MCF 10A (cell line): ENCODE results near the gene MGAT5B. TPM values are rescaled to one million over a fixed set of nuclear protein-coding genes. Genes with fewer than 3 reads are reported as not detected.
A peak's percentile ranks its signal among the peaks of the same experiment; 100 is the strongest.

Source experiments
- BruUV-seq: library from RNA; stranded (reverse); fragments of 400-500 nt; replicated peaks from 2 replicates; lab custom pipeline; 2021; lab: Mats Ljungman, UMichigan
- CTCF ChIA-PET: fragments of 300-600 bp; sonication (Branson Sonifier 250); formaldehyde crosslinking; extraction: SDS; loops from one replicate; lab custom pipeline; 2021; ENCODE audit warnings: antibody characterized with exemption, inconsistent platforms; lab: Yijun Ruan, JAX
- POLR2A ChIA-PET: fragments of 300-600, 350-650 bp; sonication (Branson Sonifier 250); formaldehyde crosslinking; extraction: SDS; loops from one replicate; lab custom pipeline; 2020; ENCODE audit warnings: antibody characterized with exemption, inconsistent platforms; lab: Yijun Ruan, JAX
- DNase-seq: peaks from one replicate; pipeline ENCODE4 v3.0.0-alpha.2; 2018; ENCODE audit not compliant: unreplicated experiment
- H3K27ac Mint-ChIP-seq: one replicate; pipeline ENCODE4 v1.8.0; 2022; ENCODE audit warnings: mild to moderate bottlenecking, low read depth, mixed read lengths; ENCODE audit not compliant: unreplicated experiment
- H3K27me3 Mint-ChIP-seq: one replicate; pipeline ENCODE4 v1.8.0; 2022; ENCODE audit warnings: mixed read lengths; ENCODE audit not compliant: insufficient read depth, unreplicated experiment
- H3K36me3 Mint-ChIP-seq: one replicate; pipeline ENCODE4 v1.8.0; 2022; ENCODE audit warnings: mild to moderate bottlenecking, moderate library complexity, mixed read lengths; ENCODE audit not compliant: insufficient read depth, unreplicated experiment
- H3K4me1 Mint-ChIP-seq: one replicate; pipeline ENCODE4 v1.8.0; 2022; ENCODE audit warnings: mixed read lengths; ENCODE audit not compliant: insufficient read depth, unreplicated experiment
- H3K4me3 Mint-ChIP-seq: one replicate; pipeline ENCODE4 v1.8.0; 2022; ENCODE audit warnings: mild to moderate bottlenecking, moderate library complexity, mixed read lengths; ENCODE audit not compliant: unreplicated experiment
- H3K9me3 Mint-ChIP-seq: one replicate; pipeline ENCODE4 v1.8.0; 2022; ENCODE audit warnings: mixed read lengths; ENCODE audit not compliant: unreplicated experiment
- CTCF ChIP-seq: fragments of 200-600 bp; IDR thresholded peaks from one replicate; pipeline ENCODE4 v1.8.0; 2022; ENCODE audit warnings: antibody characterized with exemption, mild to moderate bottlenecking; ENCODE audit not compliant: unreplicated experiment
- intact Hi-C: fragments of 100-400 bp; cut with micrococcal nuclease; formaldehyde crosslinking; loops from 2 replicates; pipeline ENCODE4 v1.14.1; 2022
- total RNA-seq: library from RNA; stranded (reverse); gene quantifications from 2 replicates; pipeline ENCODE4 v1.2.3, GENCODE V29; 2022

Gene MGAT5B
- total RNA-seq, 1 experiment from 2014 or later: 1.7 TPM

GRCh38 chr17:76862079-76862478, 6.1 kb upstream of the MGAT5B start:
- no peak for DNase-seq
- Mint-ChIP-seq H3K4me3 (no peak overlapping the region), H3K4me1 (peaks cover 2% of the 10 kb centered on the region), H3K9me3 (no peaks in the 10 kb centered on the region), H3K27ac (no peak overlapping the region), H3K36me3 (no peaks in the 10 kb centered on the region), H3K27me3 (peaks cover 8% of the 10 kb centered on the region)
- intact Hi-C loops: no loop called here
- POLR2A ChIA-PET: no interaction called here
- BruUV-seq: no TSS peak
- TF ChIP-seq CTCF: no peak
- CTCF ChIA-PET: interaction anchor here (0.6 to 1.8 kb wide), 4 partner anchors 10 to 204 kb away, joined by 3 to 6 read pairs (median 4); no protein-coding TSS in a partner anchor

DNA sequence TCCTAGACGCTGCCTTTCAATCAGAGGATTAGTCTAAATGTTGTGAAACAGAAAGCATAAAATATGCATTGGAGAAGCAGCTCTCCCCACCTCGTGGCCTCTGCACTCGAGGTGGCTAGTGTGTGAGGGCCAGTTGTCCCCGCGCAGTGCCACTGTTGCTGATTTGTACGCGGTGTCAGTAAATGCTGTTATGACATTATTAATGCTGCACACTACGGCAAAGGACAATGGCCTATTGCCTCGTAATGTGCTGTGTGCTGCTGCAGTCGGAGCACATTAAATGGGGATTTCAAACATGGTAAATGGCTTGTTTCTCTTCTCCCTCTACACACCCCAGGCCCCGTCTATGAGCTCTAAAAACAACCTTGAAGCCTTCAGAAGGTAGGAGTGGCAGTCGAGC, 5.7 kb upstream of the MGAT5B start:
- Mint-ChIP-seq H3K9me3 (no peaks in the 10 kb centered on the region), H3K36me3 (no peaks in the 10 kb centered on the region), H3K27me3 (peaks cover 8% of the 10 kb centered on the region), H3K4me3 (no peak overlapping the region), H3K4me1 (peaks cover 6% of the 10 kb centered on the region), H3K27ac (no peak overlapping the region)
- intact Hi-C loops: no loop called here
- no TSS peak for BruUV-seq
- CTCF ChIA-PET: interaction anchor here (0.6 to 1.8 kb wide), 4 partner anchors 10 to 204 kb away, joined by 3 to 6 read pairs (median 4); no protein-coding TSS in a partner anchor
- no peak for TF ChIP-seq CTCF
- POLR2A ChIA-PET: no interaction called here
- no peak for DNase-seq

- CTCF ChIA-PET: interaction anchor here (0.5 to 2.2 kb wide), 3 partner anchors 8 to 1155 kb away, joined by 3 to 12 read pairs (median 6); no protein-coding TSS in a partner anchor
- POLR2A ChIA-PET: no interaction called here
- intact Hi-C loops: no loop called here
- TF ChIP-seq CTCF: no peak
- no peak overlapping the region for H3K4me3 Mint-ChIP-seq
- H3K4me1 Mint-ChIP-seq: peaks cover 10% of the 10 kb centered on the region
- no peaks in the 10 kb centered on the region for H3K36me3 Mint-ChIP-seq
- H3K9me3 Mint-ChIP-seq: no peaks in the 10 kb centered on the region
- H3K27ac Mint-ChIP-seq: no peak overlapping the region
- DNase-seq: no peak
- no peaks in the 10 kb centered on the region for H3K27me3 Mint-ChIP-seq
- BruUV-seq: no TSS peak
Measured at GRCh38 chr17:76864024-76864423, 4.2 kb upstream of the MGAT5B start.

DNA sequence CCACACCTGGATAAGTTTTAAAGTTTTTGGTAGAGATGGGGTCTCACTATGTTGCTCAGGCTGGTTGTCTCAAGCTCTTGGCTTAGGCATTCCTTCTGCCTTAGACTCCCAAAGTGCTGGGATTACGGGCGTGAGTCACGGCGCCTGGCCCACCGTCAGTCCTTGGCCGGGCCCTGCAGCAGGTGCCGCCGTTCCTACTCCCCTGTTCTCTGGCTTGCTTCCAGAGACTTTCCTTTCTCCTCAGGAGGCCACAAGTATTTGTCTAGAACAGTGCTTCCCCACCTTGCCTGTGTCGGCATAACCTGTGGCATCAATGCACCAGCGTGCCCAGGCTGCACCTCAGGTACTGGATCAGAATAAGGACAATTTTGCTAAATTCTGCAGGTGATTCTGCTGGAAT, 3.0 kb upstream of the MGAT5B start:
- ChIA-PET POLR2A (no interaction called here), CTCF (interaction anchor here (1.4 to 2.2 kb wide), 2 partner anchors 191 to 200 kb away, joined by 3 to 12 read pairs; no protein-coding TSS in a partner anchor)
- no peaks in the 10 kb centered on the region for H3K36me3 Mint-ChIP-seq
- no peaks in the 10 kb centered on the region for H3K27me3 Mint-ChIP-seq
- H3K9me3 Mint-ChIP-seq: no peaks in the 10 kb centered on the region
- peak; percentile 50 for DNase-seq
- TF ChIP-seq CTCF: no peak
- no TSS peak for BruUV-seq
- H3K4me3 Mint-ChIP-seq: no peak overlapping the region
- no peak overlapping the region for H3K27ac Mint-ChIP-seq
- intact Hi-C loops: no loop called here
- H3K4me1 Mint-ChIP-seq: peaks cover 10% of the 10 kb centered on the region
